Lower leg skin (tissue), 4 donors: Measurements from ENCODE around the gene CDKL5. TPM values are rescaled to one million over a fixed set of nuclear protein-coding genes. Genes with fewer than 3 reads are reported as not detected.

Experiments
- DNase-seq, 2 donors: peaks; one replicate each; pipeline ENCODE4 v3.0.0-alpha.2; 2019; ENCODE audit warnings: low spot score in 2 of 2
- H3K4me3 ChIP-seq: fragments of 200-600 bp; sonication (generic); 2 replicates; pipeline ENCODE4 v1.5.1; 2017; ENCODE audit warnings: mild to moderate bottlenecking, low read depth; ENCODE audit not compliant: poor library complexity, severe bottlenecking
- CTCF ChIP-seq, 3 donors: fragments of 450-650 bp; IDR thresholded peaks; one replicate each; pipeline ENCODE4 v1.5.1; 2016; ENCODE audit warnings: antibody characterized with exemption in 3 of 3, mild to moderate bottlenecking in 3 of 3, moderate library complexity in 2 of 3
- POLR2A ChIP-seq, 2 donors: fragments of 450-650 bp; IDR thresholded peaks; one replicate each; pipeline ENCODE4 v1.6.1; 2016 to 2017; ENCODE audit warnings: antibody characterized with exemption in 2 of 2, mild to moderate bottlenecking in 1 of 2, moderate library complexity in 1 of 2
- WGBS, 2 donors: methylation state at CpG; one replicate each; pipeline ENCODE4 v1.1.5; 2018; 5-methylcytosine and 5-hydroxymethylcytosine counted together
- intact Hi-C: fragments of 100-400 bp; cut with DNase I; formaldehyde crosslinking; loops from one replicate; pipeline ENCODE4 v1.15.0; 2023; ENCODE audit warnings: low total_unique reads
- total RNA-seq, 4 donors: library from RNA; depleted of rRNA; stranded (reverse); fragments of >200 nt; gene quantifications; one replicate each; pipeline ENCODE4 v1.1.0, GENCODE V29; 2016

Gene CDKL5
- total RNA-seq, 4 donors from 2014 or later: 3.3 to 9.2 (median 5.1) TPM

- TF ChIP-seq POLR2A (IDR thresholded peaks at IDR 0.05) (no peak), CTCF (IDR thresholded peaks at IDR 0.05) (no peak)
- no peak for DNase-seq
- intact Hi-C loops: no loop called here
- no peak overlapping the region for H3K4me3 ChIP-seq
- 76 to 83% methylated on average over 3 of the region's 3 CpGs for WGBS, 2 donors
Observed at GRCh38 chrX:18542131-18542530, 116.7 kb downstream of the CDKL5 start.

GRCh38 chrX:18542905-18543304 lies 117.5 kb downstream of the CDKL5 start:
- TF ChIP-seq CTCF (IDR thresholded peaks at IDR 0.05) (no peak), POLR2A (IDR thresholded peaks at IDR 0.05) (no peak)
- intact Hi-C loops: no loop called here
- no peak overlapping the region for H3K4me3 ChIP-seq
- DNase-seq: no peak
- 81 to 82% methylated on average over 6 of the region's 6 CpGs for WGBS, 2 donors

GRCh38 chrX:18543738-18544137 lies 118.3 kb downstream of the CDKL5 start:
- 91 to 100% methylated on average over 1 of the region's 1 CpG for WGBS, 2 donors
- intact Hi-C loops: no loop called here
- TF ChIP-seq POLR2A (IDR thresholded peaks at IDR 0.05): no peak
- TF ChIP-seq CTCF (IDR thresholded peaks at IDR 0.05): no peak
- no peak for DNase-seq
- no peak overlapping the region for H3K4me3 ChIP-seq

- WGBS, 2 donors: 95% methylated on average over 2 of the region's 2 CpGs
- H3K4me3 ChIP-seq: no peak overlapping the region
- intact Hi-C loops: no loop called here
- no peak for TF ChIP-seq POLR2A (IDR thresholded peaks at IDR 0.05)
- no peak for TF ChIP-seq CTCF (IDR thresholded peaks at IDR 0.05)
- no peak for DNase-seq
Observed at GRCh38 chrX:18545771-18546170, 120.4 kb downstream of the CDKL5 start.

GRCh38 chrX:18548996-18549395 lies 123.6 kb downstream of the CDKL5 start:
- intact Hi-C loops: no loop called here
- TF ChIP-seq POLR2A (IDR thresholded peaks at IDR 0.05): no peak
- TF ChIP-seq CTCF (IDR thresholded peaks at IDR 0.05): no peak
- no peak overlapping the region for H3K4me3 ChIP-seq
- DNase-seq: no peak
- 86 to 87% methylated on average over 3 of the region's 3 CpGs for WGBS, 2 donors

GRCh38 chrX:18549643-18550042 lies 124.2 kb downstream of the CDKL5 start:
- no peak overlapping the region for H3K4me3 ChIP-seq
- intact Hi-C loops: no loop called here
- DNase-seq: no peak
- TF ChIP-seq POLR2A (IDR thresholded peaks at IDR 0.05) (no peak), CTCF (IDR thresholded peaks at IDR 0.05) (no peak)
- WGBS, 2 donors: 61 to 100% methylated on average over 1 of the region's 1 CpG
